HUES48 (cell line): ENCODE data around the gene TPD52L1.
"Not testable (repeated sequence)": the region's sequence is repeated elsewhere in the genome, so short reads cannot be mapped to it uniquely, and the experiment has no call there.

Experiments used
- H3K27ac ChIP-seq: one replicate; pipeline ENCODE4 v1.7.0; 2013; ENCODE audit warnings: low read depth, low read length, inconsistent platforms
- H3K27me3 ChIP-seq: 2 replicates; pipeline ENCODE4 v1.6.1; 2013; ENCODE audit warnings: mild to moderate bottlenecking, low read length; ENCODE audit not compliant: control insufficient read depth, insufficient read depth
- H3K36me3 ChIP-seq: 2 replicates; pipeline ENCODE4 v1.6.1; 2013; ENCODE audit warnings: low read length; ENCODE audit not compliant: control insufficient read depth, insufficient read depth
- H3K4me1 ChIP-seq: 2 replicates; pipeline ENCODE4 v1.6.1; 2013; ENCODE audit warnings: mild to moderate bottlenecking, low read length; ENCODE audit not compliant: control insufficient read depth, insufficient read depth
- H3K4me3 ChIP-seq: 2 replicates; pipeline ENCODE4 v1.5.1; 2013; ENCODE audit warnings: mild to moderate bottlenecking, low read depth, low read length
- H3K9ac ChIP-seq: 2 replicates; pipeline ENCODE4 v1.6.1; 2013; ENCODE audit warnings: mild to moderate bottlenecking, low read depth, low read length, moderate library complexity
- H3K9me3 ChIP-seq: 2 replicates; pipeline ENCODE4 v1.6.1; 2013; ENCODE audit warnings: low read length; ENCODE audit not compliant: control insufficient read depth, insufficient read depth

TPD52L1 gene

DNA sequence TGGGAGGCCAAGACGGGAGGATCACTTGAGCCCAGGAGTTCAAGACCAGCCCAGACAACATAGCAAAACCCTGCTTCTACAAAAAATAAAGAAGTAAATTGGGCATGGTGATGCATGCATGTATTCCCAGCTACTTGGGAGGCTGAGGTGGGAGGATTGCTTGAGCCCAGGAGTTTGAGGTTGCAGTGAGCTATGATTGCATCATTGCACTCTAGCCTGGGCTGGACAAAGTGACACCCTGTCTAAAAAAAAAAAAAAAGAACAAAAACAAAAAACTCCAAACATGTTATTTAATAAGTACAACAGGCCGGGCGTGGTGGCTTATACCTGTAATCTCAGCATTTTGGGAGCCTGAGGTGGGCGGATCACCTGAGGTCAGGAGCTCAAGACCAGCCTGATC lies 9.8 kb downstream of the TPD52L1 start:
- not testable (repeated sequence) for H3K4me1 ChIP-seq, H3K36me3 ChIP-seq, H3K27ac ChIP-seq, H3K9me3 ChIP-seq, H3K4me3 ChIP-seq, H3K9ac ChIP-seq, H3K27me3 ChIP-seq

DNA sequence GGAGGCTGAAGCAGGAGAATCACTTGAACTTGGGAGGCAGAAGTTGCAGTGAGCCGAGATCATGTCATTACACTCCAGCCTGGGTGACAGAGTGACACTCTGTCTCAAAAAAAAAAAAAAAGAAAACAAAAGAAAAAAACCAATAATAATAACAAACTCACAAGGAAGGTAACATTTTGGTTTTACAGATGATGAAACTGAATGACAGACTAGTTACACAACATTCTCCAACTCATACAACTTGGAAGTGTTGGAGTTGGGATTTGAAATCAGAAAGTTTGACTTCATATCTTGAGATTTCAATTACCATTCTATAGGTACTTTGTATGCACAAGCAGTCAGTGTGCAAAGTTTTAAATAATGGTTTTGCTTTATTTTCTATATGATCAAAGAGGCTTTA lies 10.2 kb downstream of the TPD52L1 start:
- Histone ChIP-seq H3K9ac (no peak overlapping the region), H3K9me3 (no peaks in the 10 kb centered on the region), H3K4me1 (no peaks in the 10 kb centered on the region), H3K36me3 (no peaks in the 10 kb centered on the region), H3K27me3 (no peaks in the 10 kb centered on the region), H3K27ac (no peak overlapping the region), H3K4me3 (no peak overlapping the region)

DNA sequence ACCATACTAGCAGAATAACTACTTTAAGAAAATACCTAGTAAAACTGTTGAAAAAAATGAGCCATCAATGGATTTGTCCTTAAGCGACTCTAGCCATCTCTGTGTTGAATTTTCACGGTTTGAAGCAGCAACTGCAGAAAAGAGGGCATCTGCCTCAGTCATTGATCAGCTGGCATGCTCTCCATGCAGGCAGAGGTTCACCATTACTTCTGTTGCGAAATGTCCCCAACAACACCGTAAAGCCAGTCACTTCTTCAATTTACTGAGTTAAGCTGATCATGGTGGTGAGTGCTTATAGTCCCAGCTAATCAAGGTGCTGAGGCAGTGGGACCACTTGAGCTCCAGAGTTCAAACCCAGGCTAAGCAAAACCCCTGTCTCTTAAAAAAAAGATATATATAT lies 11.1 kb downstream of the TPD52L1 start:
- no peaks in the 10 kb centered on the region for H3K27me3 ChIP-seq
- no peaks in the 10 kb centered on the region for H3K36me3 ChIP-seq
- H3K9me3 ChIP-seq: no peaks in the 10 kb centered on the region
- no peak overlapping the region for H3K4me3 ChIP-seq
- no peak overlapping the region for H3K9ac ChIP-seq
- H3K4me1 ChIP-seq: no peaks in the 10 kb centered on the region
- no peak overlapping the region for H3K27ac ChIP-seq

- H3K4me1 ChIP-seq: no peaks in the 10 kb centered on the region
- H3K4me3 ChIP-seq: no peak overlapping the region
- H3K36me3 ChIP-seq: no peaks in the 10 kb centered on the region
- no peaks in the 10 kb centered on the region for H3K27me3 ChIP-seq
- H3K9ac ChIP-seq: no peak overlapping the region
- H3K9me3 ChIP-seq: no peaks in the 10 kb centered on the region
- H3K27ac ChIP-seq: no peak overlapping the region
Observed at GRCh38 chr6:125165256-125165655, 11.7 kb downstream of the TPD52L1 start.

GRCh38 chr6:125165776-125166175 lies 12.2 kb downstream of the TPD52L1 start:
- Histone ChIP-seq H3K36me3 (no peaks in the 10 kb centered on the region), H3K27me3 (no peaks in the 10 kb centered on the region), H3K9me3 (no peaks in the 10 kb centered on the region), H3K27ac (no peak overlapping the region), H3K4me1 (no peaks in the 10 kb centered on the region), H3K9ac (no peak overlapping the region), H3K4me3 (no peak overlapping the region)

DNA sequence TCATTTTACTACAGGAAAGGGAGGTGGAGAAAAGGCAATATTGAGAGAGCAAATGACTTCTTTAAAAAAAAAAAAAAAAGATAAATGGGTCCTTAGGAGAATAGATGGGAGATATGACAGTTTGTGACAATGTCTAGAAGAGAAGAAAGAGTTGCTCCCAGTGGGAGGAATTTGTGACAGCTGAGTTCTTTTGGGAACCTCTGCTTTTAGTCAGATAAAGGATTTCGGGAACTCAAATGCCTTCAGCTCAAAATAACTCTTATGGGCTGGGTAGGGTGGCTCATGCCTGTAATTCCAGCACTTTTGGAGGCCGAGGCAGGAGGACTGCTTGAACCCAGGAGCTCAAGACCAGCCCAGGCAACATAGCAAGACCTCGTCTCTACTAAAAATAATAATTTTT lies 13.1 kb downstream of the TPD52L1 start:
- H3K36me3 ChIP-seq: no peaks in the 10 kb centered on the region
- no peak overlapping the region for H3K4me3 ChIP-seq
- no peak overlapping the region for H3K27ac ChIP-seq
- H3K27me3 ChIP-seq: no peaks in the 10 kb centered on the region
- no peaks in the 10 kb centered on the region for H3K4me1 ChIP-seq
- H3K9me3 ChIP-seq: no peaks in the 10 kb centered on the region
- no peak overlapping the region for H3K9ac ChIP-seq

DNA sequence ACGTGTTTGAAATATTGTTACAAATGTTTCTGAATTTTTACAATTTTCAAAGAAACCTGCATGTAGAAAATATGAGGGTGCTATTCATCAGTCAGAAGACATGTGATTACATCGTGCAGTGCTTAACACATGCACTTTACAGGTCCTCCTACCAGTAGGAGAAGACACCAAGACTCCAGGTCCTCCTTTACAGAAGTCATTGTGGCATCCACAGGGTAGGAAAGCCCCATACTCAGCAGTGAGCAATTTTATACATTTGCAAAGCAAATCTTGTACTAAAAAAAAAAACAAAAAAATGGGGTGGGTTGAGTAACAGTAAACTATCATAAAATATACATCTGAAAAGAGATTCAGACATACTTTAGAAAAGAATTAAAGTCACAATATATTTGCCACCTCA lies 14.0 kb downstream of the TPD52L1 start:
- no peaks in the 10 kb centered on the region for H3K4me1 ChIP-seq
- no peak overlapping the region for H3K27ac ChIP-seq

DNA sequence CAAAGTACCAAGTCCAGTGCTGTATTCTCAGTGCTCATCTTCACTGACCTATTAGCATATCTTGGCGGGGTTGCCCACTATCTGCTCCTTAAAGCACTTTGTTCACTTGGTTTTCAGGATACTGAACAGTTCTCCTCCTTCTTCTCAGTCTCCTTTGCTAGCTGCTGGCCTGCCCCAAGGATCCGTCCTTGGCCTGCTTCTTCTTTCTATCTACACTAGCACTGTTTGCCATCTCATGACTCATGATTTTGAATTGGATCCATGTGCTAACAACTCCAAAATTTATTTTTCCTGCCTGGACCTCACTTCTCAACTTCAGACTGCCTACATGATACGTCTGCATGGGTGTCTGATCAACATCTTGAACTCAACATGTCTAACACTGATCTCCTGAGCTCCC lies 15.5 kb downstream of the TPD52L1 start:
- no peaks in the 10 kb centered on the region for H3K4me1 ChIP-seq
- H3K36me3 ChIP-seq: no peaks in the 10 kb centered on the region
- H3K4me3 ChIP-seq: no peak overlapping the region
- no peak overlapping the region for H3K27ac ChIP-seq
- no peak overlapping the region for H3K9ac ChIP-seq
- no peaks in the 10 kb centered on the region for H3K9me3 ChIP-seq
- H3K27me3 ChIP-seq: no peaks in the 10 kb centered on the region

More for the DNA sequence above, 14.0 kb downstream of the TPD52L1 start:
- no peaks in the 10 kb centered on the region for H3K27me3 ChIP-seq
- no peaks in the 10 kb centered on the region for H3K9me3 ChIP-seq
- H3K9ac ChIP-seq: no peak overlapping the region
- no peaks in the 10 kb centered on the region for H3K36me3 ChIP-seq
- H3K4me3 ChIP-seq: no peak overlapping the region

DNA sequence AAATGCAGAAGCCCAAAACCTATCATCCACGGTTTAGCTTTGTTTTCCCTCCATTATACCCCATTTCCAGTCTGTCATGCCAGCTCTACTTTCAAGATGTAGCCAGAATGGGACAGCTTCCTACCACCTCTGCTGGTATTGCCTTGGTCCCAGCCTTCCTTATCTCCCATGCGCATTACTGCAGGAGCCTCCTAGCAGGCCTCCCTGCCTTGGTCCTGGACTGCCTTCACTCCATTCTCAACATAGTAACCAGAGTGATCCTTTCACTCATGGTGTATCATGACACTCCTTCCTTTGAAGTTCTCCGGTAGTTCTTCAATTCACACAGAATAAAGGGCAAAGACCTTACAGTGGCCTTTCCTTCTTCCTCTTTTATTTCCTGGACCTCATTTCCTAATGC lies 15.9 kb downstream of the TPD52L1 start:
- H3K4me3 ChIP-seq: no peak overlapping the region
- H3K27ac ChIP-seq: no peak overlapping the region
- H3K4me1 ChIP-seq: 0 out of 2 replicates have a peak, but pooled peaks cover 4% of the 10 kb centered on the region
- no peaks in the 10 kb centered on the region for H3K36me3 ChIP-seq
- H3K27me3 ChIP-seq: no peaks in the 10 kb centered on the region
- no peak overlapping the region for H3K9ac ChIP-seq
- no peaks in the 10 kb centered on the region for H3K9me3 ChIP-seq

- Histone ChIP-seq H3K9ac (no peak overlapping the region), H3K27me3 (no peaks in the 10 kb centered on the region), H3K9me3 (no peaks in the 10 kb centered on the region), H3K36me3 (no peaks in the 10 kb centered on the region), H3K27ac (no peak overlapping the region), H3K4me1 (0 out of 2 replicates have a peak, but pooled peaks cover 6% of the 10 kb centered on the region), H3K4me3 (no peak overlapping the region)
Observed at GRCh38 chr6:125170376-125170775, 16.8 kb downstream of the TPD52L1 start.

DNA sequence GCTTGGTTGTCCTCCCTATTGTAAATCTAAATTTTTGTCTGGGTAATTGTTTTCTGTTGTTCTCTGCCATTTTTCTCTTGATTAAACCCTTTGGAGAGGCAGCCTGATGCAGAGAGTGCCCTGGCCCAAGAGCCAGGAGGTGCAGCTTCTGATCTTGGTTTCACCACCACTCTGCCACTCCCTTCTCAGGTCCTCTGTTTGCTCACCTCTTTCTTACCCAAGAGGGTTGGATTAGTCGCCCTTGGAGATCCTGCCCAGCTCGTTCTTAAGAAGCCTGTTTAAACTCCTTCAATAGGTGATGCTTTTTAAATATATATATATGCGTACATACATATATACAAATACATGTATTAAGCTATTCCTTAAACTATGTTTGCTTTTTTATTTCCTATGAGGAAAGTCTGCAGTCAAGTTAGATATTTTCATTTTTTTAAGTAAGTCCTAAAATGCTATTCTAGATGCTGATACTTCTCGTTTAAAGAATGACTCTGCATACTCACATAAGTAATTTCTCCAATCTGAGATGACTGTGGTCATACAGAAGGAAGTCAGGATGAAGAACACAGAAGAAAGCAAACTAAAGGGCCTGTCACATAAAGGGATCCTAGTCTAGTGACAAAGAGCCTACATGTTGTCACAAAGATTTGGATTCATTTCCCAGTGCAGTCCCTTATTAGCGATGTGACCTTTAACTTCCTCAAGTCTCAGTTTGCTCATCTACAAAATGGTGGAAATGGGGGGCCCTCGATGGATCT lies 19.9 kb downstream of the TPD52L1 start:
- Histone ChIP-seq H3K4me3 (no peak overlapping the region), H3K9me3 (no peaks in the 10 kb centered on the region), H3K27ac (no peak overlapping the region), H3K36me3 (no peaks in the 10 kb centered on the region), H3K4me1 (0 out of 2 replicates have a peak, but pooled peaks cover 6% of the 10 kb centered on the region), H3K9ac (no peak overlapping the region), H3K27me3 (no peaks in the 10 kb centered on the region)
